ENCODE data around the gene HIKESHI. TPM values are rescaled to one million over a fixed set of nuclear protein-coding genes. Genes with fewer than 3 reads are reported as not detected.
"Not testable (repeated sequence)": the region's sequence is repeated elsewhere in the genome, so short reads cannot be mapped to it uniquely, and the experiment has no call there.

Gene HIKESHI
- total RNA-seq, 2 donors from 2014 or later, result 29.4 to 38.9 TPM

GRCh38 chr11:86292912-86293616 lies 9.0 kb upstream of the HIKESHI start:
- intact Hi-C loops (cut with DNase I), result loop anchor here (5.0 to 10.0 kb wide), 2 partner anchors 348 to 436 kb away; partner anchors contain the start of gene CCDC83
- Histone ChIP-seq H3K4me3 (no peak overlapping the region), H3K27me3 (replicated peaks; ENCODE audit: insufficient read depth) (no peaks in the 10 kb centered on the region), H3K27ac (no peak overlapping the region), H3K9me3 (no peaks in the 10 kb centered on the region), H3K36me3 (no peaks in the 10 kb centered on the region), H3K4me1 (replicated peaks) (no peaks in the 10 kb centered on the region)
- WGBS, result 93% methylated on average over 6 of the region's 6 CpGs
- TF ChIP-seq CTCF (IDR thresholded peaks at IDR 0.05) (no peak), POLR2A (IDR thresholded peaks at IDR 0.05) (no peak), POLR2AphosphoS5 (IDR thresholded peaks at IDR 0.05) (no peak)
- DNase-seq (ENCODE audit: low spot score), result no peak

- no peaks in the 10 kb centered on the region for H3K9me3 ChIP-seq
- no peak for TF ChIP-seq POLR2A (IDR thresholded peaks at IDR 0.05)
- TF ChIP-seq POLR2AphosphoS5 (IDR thresholded peaks at IDR 0.05), result no peak
- no peak for TF ChIP-seq CTCF (IDR thresholded peaks at IDR 0.05)
- no peaks in the 10 kb centered on the region for H3K27me3 ChIP-seq (replicated peaks; ENCODE audit: insufficient read depth)
- no peaks in the 10 kb centered on the region for H3K36me3 ChIP-seq
- intact Hi-C loops (cut with DNase I), result loop anchor here (5.0 to 10.0 kb wide), 2 partner anchors 349 to 437 kb away; partner anchors contain the start of gene CCDC83
- H3K27ac ChIP-seq, result no peak overlapping the region
- no peaks in the 10 kb centered on the region for H3K4me1 ChIP-seq (replicated peaks)
- no peak for DNase-seq (ENCODE audit: low spot score)
- no peak overlapping the region for H3K4me3 ChIP-seq
These were observed 8.0 kb upstream of the HIKESHI start for GRCh38 chr11:86294026-86294425.

DNA sequence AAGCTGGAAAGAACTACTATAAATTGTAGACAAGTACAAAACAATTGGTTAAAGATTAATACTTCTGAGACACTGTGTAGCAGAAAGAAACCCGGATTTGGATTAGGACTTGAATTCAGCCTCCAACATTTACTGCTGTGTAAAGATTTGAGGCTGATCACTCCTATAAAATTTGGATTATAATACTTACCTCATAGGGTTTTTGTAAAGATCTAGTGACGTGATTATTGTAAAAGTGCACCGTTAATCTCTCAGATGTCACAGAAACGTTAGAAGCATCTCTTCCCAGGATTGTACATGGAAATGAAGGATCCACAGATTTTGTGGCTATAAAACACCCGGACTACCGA lies 323 bp upstream of the HIKESHI start:
- TF ChIP-seq POLR2AphosphoS5 (IDR thresholded peaks at IDR 0.05) (no peak), POLR2A (IDR thresholded peaks at IDR 0.05) (no peak), CTCF (IDR thresholded peaks at IDR 0.05) (no peak)
- H3K27ac ChIP-seq, result peak overlapping the region in 1 of 2 donors; percentile 74
- H3K9me3 ChIP-seq, result no peaks in the 10 kb centered on the region
- WGBS, result 2% methylated on average over 6 of the region's 6 CpGs
- peaks cover 5% of the 10 kb centered on the region for H3K4me1 ChIP-seq (replicated peaks)
- H3K4me3 ChIP-seq, result peak overlapping the region in 1 of 2 donors; percentile 86
- intact Hi-C loops (cut with DNase I), result loop anchor here (5.0 kb wide), 1 partner anchor 54 kb away; no protein-coding TSS in a partner anchor
- H3K36me3 ChIP-seq, result no peaks in the 10 kb centered on the region
- no peak for DNase-seq (ENCODE audit: low spot score)
- H3K27me3 ChIP-seq (replicated peaks; ENCODE audit: insufficient read depth), result no peaks in the 10 kb centered on the region

GRCh38 chr11:86303257-86303656 lies 1.2 kb downstream of the HIKESHI start:
- 58% methylated on average over 2 of the region's 2 CpGs for WGBS
- no peak for DNase-seq (ENCODE audit: low spot score)
- H3K36me3 ChIP-seq, result no peaks in the 10 kb centered on the region
- H3K4me3 ChIP-seq, result peak overlapping the region in 1 of 2 donors; percentile 86
- H3K4me1 ChIP-seq (replicated peaks), result peaks cover 5% of the 10 kb centered on the region
- TF ChIP-seq CTCF (IDR thresholded peaks at IDR 0.05) (no peak), POLR2AphosphoS5 (IDR thresholded peaks at IDR 0.05) (no peak), POLR2A (IDR thresholded peaks at IDR 0.05) (no peak)
- no peaks in the 10 kb centered on the region for H3K9me3 ChIP-seq
- no peaks in the 10 kb centered on the region for H3K27me3 ChIP-seq (replicated peaks; ENCODE audit: insufficient read depth)
- no peak overlapping the region for H3K27ac ChIP-seq
- intact Hi-C loops (cut with DNase I), result loop anchor here (5.0 kb wide), 1 partner anchor 56 kb away; no protein-coding TSS in a partner anchor

GRCh38 chr11:86308710-86309109 lies 6.7 kb downstream of the HIKESHI start:
- H3K27me3 ChIP-seq (replicated peaks; ENCODE audit: insufficient read depth); H3K4me3 ChIP-seq; H3K27ac ChIP-seq; intact Hi-C loops (cut with DNase I); H3K4me1 ChIP-seq (replicated peaks); H3K36me3 ChIP-seq; DNase-seq (ENCODE audit: low spot score); H3K9me3 ChIP-seq: not testable (repeated sequence)
- 97% methylated on average over 4 of the region's 4 CpGs for WGBS

All from prostate gland (tissue), 2 donors.